ENCODE results near the gene SH3GL2.
"Not testable (repeated sequence)": the region's sequence is repeated elsewhere in the genome, so short reads cannot be mapped to it uniquely, and the experiment has no call there.

SH3GL2 gene

GRCh38 chr9:17760250-17760649 lies 181.4 kb downstream of the SH3GL2 start:
- DNase-seq, result no peak

- DNase-seq, result no peak
Observed at GRCh38 chr9:17761984-17762676, 183.3 kb downstream of the SH3GL2 start.

GRCh38 chr9:17764306-17764705 lies 185.4 kb downstream of the SH3GL2 start:
- DNase-seq, result no peak

GRCh38 chr9:17765131-17765530 lies 186.3 kb downstream of the SH3GL2 start:
- DNase-seq, result not testable (repeated sequence)

- DNase-seq, result no peak
Observed at GRCh38 chr9:17772223-17772622, 193.4 kb downstream of the SH3GL2 start.

- DNase-seq, result no peak
Observed at GRCh38 chr9:17775656-17776055, 196.8 kb downstream of the SH3GL2 start.

- no peak for DNase-seq
Observed at GRCh38 chr9:17776735-17777134, 197.9 kb downstream of the SH3GL2 start.

GRCh38 chr9:17777465-17777864 lies 198.6 kb downstream of the SH3GL2 start:
- DNase-seq, result no peak

- DNase-seq, result no peak
Observed at GRCh38 chr9:17782430-17783149, 203.7 kb downstream of the SH3GL2 start.

GRCh38 chr9:17783227-17783626 lies 204.4 kb downstream of the SH3GL2 start:
- no peak for DNase-seq

GRCh38 chr9:17789316-17789715 lies 210.4 kb downstream of the SH3GL2 start:
- DNase-seq, result no peak

GRCh38 chr9:17793713-17794622 lies 215.1 kb downstream of the SH3GL2 start:
- peak; percentile 10 for DNase-seq

- DNase-seq, result no peak
Observed at GRCh38 chr9:17795744-17796143, 216.9 kb downstream of the SH3GL2 start.

- DNase-seq, result no peak
Observed at GRCh38 chr9:17799369-17799768, 220.5 kb downstream of the SH3GL2 start.

GRCh38 chr9:17800418-17800817 lies 221.6 kb downstream of the SH3GL2 start:
- DNase-seq, result no peak

- peak; percentile 44 for DNase-seq
Observed at GRCh38 chr9:17802249-17802857, 223.5 kb downstream of the SH3GL2 start.

GRCh38 chr9:17807613-17808282 lies 228.9 kb downstream of the SH3GL2 start:
- DNase-seq, result no peak

GRCh38 chr9:17810317-17810716 lies 231.5 kb downstream of the SH3GL2 start:
- DNase-seq, result no peak

GRCh38 chr9:17810728-17811571 lies 232.1 kb downstream of the SH3GL2 start:
- DNase-seq, result peak; percentile 90

- DNase-seq, result no peak
Observed at GRCh38 chr9:17813798-17814197, 234.9 kb downstream of the SH3GL2 start.

GRCh38 chr9:17816431-17817027 lies 237.7 kb downstream of the SH3GL2 start:
- DNase-seq, result no peak

Data from hematopoietic multipotent progenitor cell treated with erythropoietin and hydrocortisone succinate and interleukin-3 and kit ligand, for 6 days (in vitro differentiated cells).